KOPT-K1 (cell line): ENCODE data around the gene SETBP1.
"Not testable (repeated sequence)": the region's sequence is repeated elsewhere in the genome, so short reads cannot be mapped to it uniquely, and the experiment has no call there.

ENCODE experiments used
- H3K27ac ChIP-seq: fragments of 200-600 bp; sonication (generic); 2 replicates; pipeline ENCODE4 v1.5.1; 2016; ENCODE audit warnings: antibody characterized with exemption, mild to moderate bottlenecking, low read depth, low read length; ENCODE audit not compliant: poor library complexity, severe bottlenecking
- H3K36me3 ChIP-seq: fragments of 200-600 bp; sonication (generic); 2 replicates; pipeline ENCODE4 v1.5.1; 2017; ENCODE audit warnings: antibody characterized with exemption, mild to moderate bottlenecking, low read length, moderate library complexity; ENCODE audit not compliant: insufficient read depth
- H3K9me3 ChIP-seq: fragments of 200-600 bp; sonication (generic); 2 replicates; pipeline ENCODE4 v1.5.1; 2017; ENCODE audit warnings: antibody characterized with exemption, low read length, mild to moderate bottlenecking; ENCODE audit not compliant: insufficient read depth, poor library complexity, severe bottlenecking

Gene SETBP1

GRCh38 chr18:44790860-44791259 lies 110.2 kb downstream of the SETBP1 start:
- H3K36me3 ChIP-seq: no peaks in the 10 kb centered on the region
- H3K27ac ChIP-seq: no peak overlapping the region
- no peaks in the 10 kb centered on the region for H3K9me3 ChIP-seq

GRCh38 chr18:44791520-44791919 lies 110.8 kb downstream of the SETBP1 start:
- H3K27ac ChIP-seq: no peak overlapping the region
- H3K9me3 ChIP-seq: no peaks in the 10 kb centered on the region
- no peaks in the 10 kb centered on the region for H3K36me3 ChIP-seq

GRCh38 chr18:44792456-44793061 lies 111.9 kb downstream of the SETBP1 start:
- no peaks in the 10 kb centered on the region for H3K9me3 ChIP-seq
- H3K27ac ChIP-seq: no peak overlapping the region
- H3K36me3 ChIP-seq: no peaks in the 10 kb centered on the region

GRCh38 chr18:44793194-44793593 lies 112.5 kb downstream of the SETBP1 start:
- Histone ChIP-seq H3K9me3 (no peaks in the 10 kb centered on the region), H3K27ac (no peak overlapping the region), H3K36me3 (no peaks in the 10 kb centered on the region)

GRCh38 chr18:44793685-44794084 lies 113.0 kb downstream of the SETBP1 start:
- H3K27ac ChIP-seq: no peak overlapping the region
- H3K9me3 ChIP-seq: no peaks in the 10 kb centered on the region

GRCh38 chr18:44795241-44795640 lies 114.6 kb downstream of the SETBP1 start:
- Histone ChIP-seq H3K27ac (no peak overlapping the region), H3K9me3 (no peaks in the 10 kb centered on the region), H3K36me3 (no peaks in the 10 kb centered on the region)

More at GRCh38 chr18:44793685-44794084, 113.0 kb downstream of the SETBP1 start:
- H3K36me3 ChIP-seq: no peaks in the 10 kb centered on the region

- no peaks in the 10 kb centered on the region for H3K36me3 ChIP-seq
- no peak overlapping the region for H3K27ac ChIP-seq
- no peaks in the 10 kb centered on the region for H3K9me3 ChIP-seq
Measured at GRCh38 chr18:44796429-44797428, 116.0 kb downstream of the SETBP1 start.

GRCh38 chr18:44798433-44799048 lies 117.9 kb downstream of the SETBP1 start:
- Histone ChIP-seq H3K9me3 (no peaks in the 10 kb centered on the region), H3K27ac (no peak overlapping the region), H3K36me3 (no peaks in the 10 kb centered on the region)

GRCh38 chr18:44799382-44799906 lies 118.8 kb downstream of the SETBP1 start:
- Histone ChIP-seq H3K36me3 (no peaks in the 10 kb centered on the region), H3K9me3 (no peaks in the 10 kb centered on the region), H3K27ac (no peak overlapping the region)

GRCh38 chr18:44799907-44800421 lies 119.3 kb downstream of the SETBP1 start:
- Histone ChIP-seq H3K9me3 (no peaks in the 10 kb centered on the region), H3K36me3 (no peaks in the 10 kb centered on the region), H3K27ac (no peak overlapping the region)

- not testable (repeated sequence) for H3K27ac ChIP-seq, H3K36me3 ChIP-seq, H3K9me3 ChIP-seq
Measured at GRCh38 chr18:44800766-44801165, 120.1 kb downstream of the SETBP1 start.

GRCh38 chr18:44801781-44802180 lies 121.1 kb downstream of the SETBP1 start:
- H3K36me3 ChIP-seq: no peaks in the 10 kb centered on the region
- no peak overlapping the region for H3K27ac ChIP-seq
- H3K9me3 ChIP-seq: no peaks in the 10 kb centered on the region

GRCh38 chr18:44802508-44802907 lies 121.8 kb downstream of the SETBP1 start:
- no peaks in the 10 kb centered on the region for H3K36me3 ChIP-seq
- no peaks in the 10 kb centered on the region for H3K9me3 ChIP-seq
- H3K27ac ChIP-seq: no peak overlapping the region

- no peak overlapping the region for H3K27ac ChIP-seq
Measured at GRCh38 chr18:44803019-44803650, 122.4 kb downstream of the SETBP1 start.

More at GRCh38 chr18:44803019-44803650, 122.4 kb downstream of the SETBP1 start:
- no peaks in the 10 kb centered on the region for H3K9me3 ChIP-seq
- no peaks in the 10 kb centered on the region for H3K36me3 ChIP-seq
